ENCODE measurements around the gene KCNJ10.

- TF ChIP-seq CTCF (IDR thresholded peaks at IDR 0.05; ENCODE audit: insufficient read depth, low read length) (no peak), SPI1 (IDR thresholded peaks at IDR 0.05; ENCODE audit: borderline replicate concordance, low read depth) (no peak), GABPA (IDR thresholded peaks at IDR 0.05; ENCODE audit: low read depth) (no peak), REST (IDR thresholded peaks at IDR 0.05; ENCODE audit: insufficient replicate concordance, low read depth) (no peak)
Measured at GRCh38 chr1:160017592-160017991, 52.4 kb downstream of the KCNJ10 start.
